Measurements from ENCODE around the gene CLEC4M.
"Not testable (repeated sequence)": the region's sequence is repeated elsewhere in the genome, so short reads cannot be mapped to it uniquely, and the experiment has no call there.

Gene CLEC4M

GRCh38 chr19:7734220-7735203, 28.5 kb upstream of the CLEC4M start:
- Histone ChIP-seq H3K4me1 (ENCODE audit: insufficient read depth, low read length) (no peaks in the 10 kb centered on the region), H3K9ac (ENCODE audit: low read depth, low read length) (no peak overlapping the region), H3K36me3 (ENCODE audit: insufficient read depth, low read length) (no peaks in the 10 kb centered on the region), H3K9me3 (ENCODE audit: control insufficient read depth, insufficient read depth, low read length) (no peaks in the 10 kb centered on the region)

GRCh38 chr19:7736148-7736547, 26.9 kb upstream of the CLEC4M start:
- no peaks in the 10 kb centered on the region for H3K4me1 ChIP-seq (ENCODE audit: insufficient read depth, low read length)
- no peak overlapping the region for H3K9ac ChIP-seq (ENCODE audit: low read depth, low read length)
- no peaks in the 10 kb centered on the region for H3K36me3 ChIP-seq (ENCODE audit: insufficient read depth, low read length)
- H3K9me3 ChIP-seq (ENCODE audit: control insufficient read depth, insufficient read depth, low read length), result no peaks in the 10 kb centered on the region

GRCh38 chr19:7737215-7737614, 25.8 kb upstream of the CLEC4M start:
- Histone ChIP-seq H3K4me1 (ENCODE audit: insufficient read depth, low read length) (no peaks in the 10 kb centered on the region), H3K9me3 (ENCODE audit: control insufficient read depth, insufficient read depth, low read length) (no peaks in the 10 kb centered on the region), H3K9ac (ENCODE audit: low read depth, low read length) (no peak overlapping the region), H3K36me3 (ENCODE audit: insufficient read depth, low read length) (no peaks in the 10 kb centered on the region)

- Histone ChIP-seq H3K4me1 (ENCODE audit: insufficient read depth, low read length) (no peaks in the 10 kb centered on the region), H3K36me3 (ENCODE audit: insufficient read depth, low read length) (no peaks in the 10 kb centered on the region), H3K9me3 (ENCODE audit: control insufficient read depth, insufficient read depth, low read length) (no peaks in the 10 kb centered on the region), H3K9ac (ENCODE audit: low read depth, low read length) (no peak overlapping the region)
Measured at GRCh38 chr19:7738023-7738422, 25.0 kb upstream of the CLEC4M start.

DNA sequence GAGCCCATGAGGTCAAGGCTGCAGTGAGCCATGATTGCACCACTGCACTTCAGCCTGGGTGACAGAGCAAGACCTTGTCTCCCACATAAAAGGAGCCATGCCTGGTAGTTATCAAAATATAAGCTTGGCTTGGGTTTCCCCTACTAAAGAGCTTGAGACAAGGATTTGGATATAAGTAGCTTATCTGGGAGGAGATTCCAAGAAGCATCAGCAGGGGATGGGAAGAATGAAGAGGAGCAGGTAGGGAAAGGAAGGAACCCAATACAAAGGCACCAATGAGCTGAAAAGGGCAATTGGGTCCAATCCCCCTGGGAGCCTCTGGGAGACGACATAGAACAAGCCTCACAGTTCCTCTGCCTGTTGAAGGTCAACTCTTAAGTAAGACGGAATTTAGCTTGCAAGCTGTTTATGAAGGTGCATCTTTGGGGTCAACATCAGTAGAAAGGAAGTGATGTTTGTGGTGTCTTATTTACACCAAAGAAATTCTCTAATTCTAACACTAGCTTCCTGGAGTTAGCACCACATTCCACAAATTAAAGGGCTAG, 23.8 kb upstream of the CLEC4M start:
- Histone ChIP-seq H3K4me1 (ENCODE audit: insufficient read depth, low read length) (no peaks in the 10 kb centered on the region), H3K36me3 (ENCODE audit: insufficient read depth, low read length) (no peaks in the 10 kb centered on the region), H3K9ac (ENCODE audit: low read depth, low read length) (no peak overlapping the region), H3K9me3 (ENCODE audit: control insufficient read depth, insufficient read depth, low read length) (no peaks in the 10 kb centered on the region)

GRCh38 chr19:7739801-7740681, 23.0 kb upstream of the CLEC4M start:
- Histone ChIP-seq H3K9ac (ENCODE audit: low read depth, low read length) (no peak overlapping the region), H3K4me1 (ENCODE audit: insufficient read depth, low read length) (no peaks in the 10 kb centered on the region), H3K36me3 (ENCODE audit: insufficient read depth, low read length) (no peaks in the 10 kb centered on the region), H3K9me3 (ENCODE audit: control insufficient read depth, insufficient read depth, low read length) (no peaks in the 10 kb centered on the region)

DNA sequence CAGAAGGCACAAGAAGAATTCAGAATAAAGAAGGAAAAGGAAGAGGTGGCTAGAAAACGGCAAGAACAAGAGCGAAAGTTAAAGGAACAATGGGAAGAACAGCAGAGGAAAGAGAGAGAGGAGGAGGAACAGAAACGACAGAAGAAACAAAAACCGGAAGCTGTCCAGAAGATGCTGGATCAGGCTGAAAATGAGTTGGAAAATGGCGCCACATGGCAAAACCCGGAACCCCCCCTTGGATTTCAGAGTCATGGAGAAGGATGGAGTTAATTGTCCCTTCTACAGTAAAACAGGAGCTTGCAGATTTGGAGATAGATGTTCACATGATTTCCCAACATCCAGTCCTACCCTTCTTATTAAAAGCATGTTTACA, 22.4 kb upstream of the CLEC4M start:
- no peaks in the 10 kb centered on the region for H3K4me1 ChIP-seq (ENCODE audit: insufficient read depth, low read length)
- no peak overlapping the region for H3K9ac ChIP-seq (ENCODE audit: low read depth, low read length)
- no peaks in the 10 kb centered on the region for H3K36me3 ChIP-seq (ENCODE audit: insufficient read depth, low read length)
- no peaks in the 10 kb centered on the region for H3K9me3 ChIP-seq (ENCODE audit: control insufficient read depth, insufficient read depth, low read length)

DNA sequence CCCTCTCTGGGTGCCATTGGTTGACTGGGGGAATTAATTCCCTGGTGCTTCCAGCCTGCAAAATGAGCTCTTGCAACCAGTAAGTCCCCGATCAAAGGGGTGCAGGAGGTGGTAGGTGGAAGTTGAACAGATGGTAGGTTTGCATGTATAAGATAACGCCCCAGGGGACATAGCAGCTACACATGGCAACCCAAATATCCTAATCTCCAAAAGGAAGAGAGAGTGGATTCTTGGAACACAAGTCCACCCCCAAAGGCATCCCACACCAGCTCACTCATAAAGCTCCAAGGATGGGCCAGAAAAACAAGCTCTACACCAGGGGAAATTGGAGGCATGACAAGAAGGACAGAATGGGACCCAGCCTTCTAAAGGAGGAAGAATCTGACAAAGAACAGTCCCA, 20.5 kb upstream of the CLEC4M start:
- no peaks in the 10 kb centered on the region for H3K36me3 ChIP-seq (ENCODE audit: insufficient read depth, low read length)
- no peaks in the 10 kb centered on the region for H3K9me3 ChIP-seq (ENCODE audit: control insufficient read depth, insufficient read depth, low read length)
- no peaks in the 10 kb centered on the region for H3K4me1 ChIP-seq (ENCODE audit: insufficient read depth, low read length)
- H3K9ac ChIP-seq (ENCODE audit: low read depth, low read length), result no peak overlapping the region

GRCh38 chr19:7742991-7743390, 20.1 kb upstream of the CLEC4M start:
- Histone ChIP-seq H3K9me3 (ENCODE audit: control insufficient read depth, insufficient read depth, low read length) (no peaks in the 10 kb centered on the region), H3K36me3 (ENCODE audit: insufficient read depth, low read length) (no peaks in the 10 kb centered on the region), H3K4me1 (ENCODE audit: insufficient read depth, low read length) (no peaks in the 10 kb centered on the region), H3K9ac (ENCODE audit: low read depth, low read length) (no peak overlapping the region)

DNA sequence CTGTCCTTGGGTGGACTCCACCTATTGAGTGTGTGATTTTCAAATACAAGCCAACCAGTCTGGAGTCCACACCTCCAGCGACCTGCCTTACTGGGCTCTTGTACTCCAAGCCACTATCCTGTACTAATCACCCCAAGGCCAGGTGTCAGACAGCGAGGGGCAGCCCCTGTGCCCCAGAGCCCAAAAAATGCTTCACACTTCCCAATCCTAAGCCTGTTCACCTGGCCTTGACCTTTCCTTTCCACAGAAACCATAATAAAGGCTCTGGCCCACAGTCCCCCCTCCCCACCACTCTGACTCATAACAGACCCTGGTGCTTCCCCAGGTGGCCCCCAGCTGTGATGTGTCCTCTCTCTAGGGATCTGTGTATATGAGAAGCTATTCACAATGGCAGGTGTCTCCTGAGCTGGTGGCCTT, 19.6 kb upstream of the CLEC4M start:
- Histone ChIP-seq H3K36me3 (ENCODE audit: insufficient read depth, low read length) (no peaks in the 10 kb centered on the region), H3K4me1 (ENCODE audit: insufficient read depth, low read length) (no peaks in the 10 kb centered on the region), H3K9ac (ENCODE audit: low read depth, low read length) (no peak overlapping the region), H3K9me3 (ENCODE audit: control insufficient read depth, insufficient read depth, low read length) (no peaks in the 10 kb centered on the region)

DNA sequence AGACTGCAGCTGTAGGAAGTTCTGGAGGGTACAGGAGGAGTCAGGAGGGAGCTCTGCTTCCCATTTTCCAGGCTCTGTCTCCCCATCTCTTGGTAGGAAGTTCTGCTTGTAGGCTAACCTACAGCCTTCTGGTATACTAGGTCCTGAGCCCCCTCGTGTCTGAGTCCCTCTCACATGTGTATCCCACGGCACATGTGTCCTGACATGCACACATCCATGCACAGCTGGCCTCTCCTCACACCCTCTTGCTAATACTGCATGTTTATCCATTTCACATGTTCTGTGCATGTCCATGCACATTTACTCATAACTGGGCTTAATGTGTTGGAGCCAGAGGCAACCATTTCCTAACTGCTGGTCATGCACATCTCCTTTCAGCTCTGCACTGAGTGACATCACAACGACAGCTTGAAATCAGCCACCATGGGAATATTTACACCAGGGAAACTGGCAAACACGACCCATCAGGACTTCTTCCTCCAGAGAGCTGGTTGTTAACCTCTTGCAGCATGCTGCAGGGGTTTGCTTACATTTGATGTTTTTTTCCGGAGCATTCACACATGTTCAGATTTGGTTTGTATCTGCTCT, 18.8 kb upstream of the CLEC4M start:
- Histone ChIP-seq H3K9me3 (ENCODE audit: control insufficient read depth, insufficient read depth, low read length) (no peaks in the 10 kb centered on the region), H3K36me3 (ENCODE audit: insufficient read depth, low read length) (no peaks in the 10 kb centered on the region), H3K9ac (ENCODE audit: low read depth, low read length) (no peak overlapping the region), H3K4me1 (ENCODE audit: insufficient read depth, low read length) (no peaks in the 10 kb centered on the region)

DNA sequence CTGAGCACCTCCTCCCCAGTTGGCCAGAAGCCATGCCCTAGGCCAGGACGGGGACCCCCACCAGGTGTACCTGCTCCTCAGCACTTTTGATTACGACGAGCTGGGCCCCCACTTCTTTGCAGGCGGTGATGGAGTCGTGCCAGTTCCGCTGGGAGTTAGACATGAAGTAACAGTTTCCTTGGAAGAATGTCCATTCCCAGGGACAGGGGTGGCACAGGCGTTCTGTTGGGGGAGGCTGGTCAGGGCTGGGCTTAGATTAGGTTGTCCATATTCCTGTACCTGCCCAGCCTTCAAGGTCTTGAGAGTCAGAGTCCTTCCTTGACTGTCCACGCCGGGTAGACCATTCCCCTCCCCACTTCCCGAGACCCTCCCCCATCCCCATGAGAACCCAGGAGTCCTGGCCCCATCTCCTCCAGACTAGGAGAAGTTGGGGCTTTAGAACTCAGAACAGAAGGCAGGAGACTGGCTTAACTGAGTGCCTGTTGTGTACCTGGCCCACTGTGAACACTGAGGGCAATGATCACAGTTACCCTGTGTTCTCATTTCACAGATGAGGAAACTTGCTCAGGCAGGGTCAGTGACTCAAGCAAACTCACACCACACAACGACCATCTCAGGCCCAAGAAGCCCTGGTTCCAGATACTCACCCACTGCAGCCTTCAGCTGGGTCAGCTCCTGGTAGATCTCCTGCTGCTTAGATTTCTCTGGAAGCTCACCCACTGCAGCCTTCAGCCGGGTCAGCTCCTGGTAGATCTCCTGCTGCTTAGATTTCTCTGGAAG, 18.0 kb upstream of the CLEC4M start:
- Histone ChIP-seq H3K9ac (ENCODE audit: low read depth, low read length) (no peak overlapping the region), H3K4me1 (ENCODE audit: insufficient read depth, low read length) (no peaks in the 10 kb centered on the region), H3K9me3 (ENCODE audit: control insufficient read depth, insufficient read depth, low read length) (no peaks in the 10 kb centered on the region), H3K36me3 (ENCODE audit: insufficient read depth, low read length) (no peaks in the 10 kb centered on the region)

DNA sequence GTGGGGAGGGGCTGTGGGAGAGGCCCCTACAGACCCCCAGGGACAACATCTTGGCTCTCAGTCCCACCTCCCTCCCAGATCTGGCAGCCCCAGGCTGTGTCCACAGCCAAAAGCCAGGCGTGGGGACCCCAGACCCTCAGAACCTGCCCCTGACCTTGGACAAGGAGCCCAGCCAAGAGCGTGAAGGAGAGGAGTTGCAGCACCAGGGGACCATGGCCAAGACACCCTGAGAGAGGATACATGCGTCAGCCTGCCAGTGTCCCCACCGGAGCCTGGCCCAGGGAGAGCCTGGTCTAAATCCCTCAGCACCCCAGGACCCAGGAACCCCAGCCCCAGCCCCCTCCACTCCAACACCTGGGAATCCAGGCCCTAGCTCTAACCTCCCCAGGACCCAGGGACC, 16.7 kb upstream of the CLEC4M start:
- H3K4me1 ChIP-seq (ENCODE audit: insufficient read depth, low read length); H3K36me3 ChIP-seq (ENCODE audit: insufficient read depth, low read length); H3K9ac ChIP-seq (ENCODE audit: low read depth, low read length); H3K9me3 ChIP-seq (ENCODE audit: control insufficient read depth, insufficient read depth, low read length): not testable (repeated sequence)

Data from ES-I3 (cell line).